K562 (cell line): Measurements from ENCODE around the gene OR4D9. TPM values are rescaled to one million over a fixed set of nuclear protein-coding genes. Genes with fewer than 3 reads are reported as not detected.

Source experiments
- CCNT2 ChIP-seq: IDR thresholded peaks from 2 replicates; pipeline ENCODE4 v1.6.1; 2011; ENCODE audit warnings: borderline replicate concordance, low read depth, mild to moderate bottlenecking, moderate library complexity, mixed read lengths, low read length; ENCODE audit not compliant: insufficient read length; ENCODE audit errors: extremely low read depth
- EP300 ChIP-seq: IDR thresholded peaks from 2 replicates; pipeline ENCODE4 v1.6.1; 2012; ENCODE audit warnings: low read length, improper control_type of control experiment
- FOXK2 ChIP-seq, 2 experiments: fragments of 450-650 bp; IDR thresholded peaks in 1 of 2; conservative IDR thresholded peaks in 1 of 2; 2 replicates each; pipeline ENCODE4 v1.6.1; 2016; ENCODE audit warnings: low read depth in 2 of 2, mild to moderate bottlenecking in 1 of 2
- HSF4 ChIP-seq: fragments of 250-450 bp; sonication (Bioruptor Pico); IDR thresholded peaks from 2 replicates; pipeline ENCODE4 v2.1.2; 2022; ENCODE audit warnings: mild to moderate bottlenecking, moderate library complexity, borderline replicate concordance
- ID3 ChIP-seq, 2 experiments: fragments of 250-450 bp in 1 of 2; fragments of 450-650 bp in 1 of 2; sonication (Bioruptor Pico) in 1 of 2; IDR thresholded peaks; 2 replicates each; pipeline versions ENCODE4 v1.6.1 to v1.8.0; 2016 to 2021; ENCODE audit warnings: mild to moderate bottlenecking in 2 of 2, moderate library complexity in 2 of 2, missing compliant biosample characterization in 1 of 2, missing genetic modification characterization in 1 of 2
- KDM2B ChIP-seq: fragments of 250-450 bp; sonication (Bioruptor Pico); IDR thresholded peaks from 2 replicates; pipeline ENCODE4 v1.8.0; 2021; ENCODE audit warnings: mild to moderate bottlenecking, moderate library complexity
- LARP7 ChIP-seq: fragments of 450-650 bp; IDR thresholded peaks from 2 replicates; pipeline ENCODE4 v1.6.1; 2016
- MTA3 ChIP-seq: fragments of 450-650 bp; formaldehyde crosslinking; IDR thresholded peaks from 2 replicates; pipeline ENCODE4 v1.6.1; 2017; ENCODE audit warnings: mild to moderate bottlenecking, borderline replicate concordance
- NCOA4 ChIP-seq: fragments of 450-650 bp; IDR thresholded peaks from 2 replicates; pipeline ENCODE4 v1.6.1; 2018; ENCODE audit warnings: mild to moderate bottlenecking; ENCODE audit not compliant: partially characterized antibody
- POLR2B ChIP-seq: fragments of 450-650 bp; IDR thresholded peaks from 2 replicates; pipeline ENCODE4 v1.6.1; 2018; ENCODE audit warnings: low read depth; ENCODE audit not compliant: partially characterized antibody
- TARDBP ChIP-seq: fragments of 450-650 bp; IDR thresholded peaks from 2 replicates; pipeline ENCODE4 v1.6.1; 2016
- TEAD1 ChIP-seq, 2 experiments: fragments of 450-650 bp in 1 of 2; sonication (generic) in 1 of 2; formaldehyde crosslinking; IDR thresholded peaks; 2 replicates each; pipeline versions ENCODE4 v1.4.0 to v1.8.0; 2020 to 2022; ENCODE audit warnings: mild to moderate bottlenecking in 2 of 2, missing genetic modification reagents in 1 of 2
- TEAD2 ChIP-seq: fragments of 450-650 bp; IDR thresholded peaks from 2 replicates; pipeline ENCODE4 v1.6.1; 2016; ENCODE audit warnings: missing genetic modification characterization, control low read depth, missing compliant biosample characterization
- UBTF ChIP-seq, 2 experiments: IDR thresholded peaks; 2 replicates each; pipeline ENCODE4 v1.6.1; 2012; ENCODE audit warnings: improper control_type of control experiment in 2 of 2, low read depth in 2 of 2, low read length in 2 of 2, borderline replicate concordance in 1 of 2
- USF2 ChIP-seq: sonication (generic); formaldehyde crosslinking; IDR thresholded peaks from 2 replicates; pipeline ENCODE4 v1.5.0; 2020; ENCODE audit warnings: missing genetic modification reagents
- ZBED1 ChIP-seq: IDR thresholded peaks from 2 replicates; pipeline ENCODE4 v1.6.1; 2014
- ZBTB1 ChIP-seq: sonication (generic); formaldehyde crosslinking; IDR thresholded peaks from 2 replicates; pipeline ENCODE4 v1.8.1; 2023; ENCODE audit warnings: missing genetic modification reagents, low read depth, mild to moderate bottlenecking, borderline replicate concordance
- ZBTB7A ChIP-seq: IDR thresholded peaks from 2 replicates; pipeline ENCODE4 v1.6.1; 2011; ENCODE audit warnings: low read depth, mild to moderate bottlenecking, low read length, moderate library complexity, borderline replicate concordance; ENCODE audit not compliant: control insufficient read depth
- ZNF584 ChIP-seq: fragments of 200-800 bp; sonication (Bioruptor generic); IDR thresholded peaks from 2 replicates; pipeline ENCODE4 v1.6.1; 2016; ENCODE audit warnings: low read depth, mild to moderate bottlenecking, missing genetic modification characterization, missing compliant biosample characterization
- ZNF707 ChIP-seq: fragments of 250-450 bp; sonication (Bioruptor Pico); conservative IDR thresholded peaks from 2 replicates; pipeline ENCODE4 v1.8.0; 2022; ENCODE audit warnings: inconsistent platforms, mild to moderate bottlenecking, moderate library complexity
- polyA plus RNA-seq, 8 experiments: library from polyadenylated mRNA; depleted of rRNA in 4 of 8; stranded (reverse) in 5 of 8; unstranded in 3 of 8; fragments of >200 nt; fragmentation: Nextera tagmentation in 2 of 8; fragmentation: Illumina TruSeq in 1 of 8; extraction: Ambion mirVana in 2 of 8; extraction: Trizol in 1 of 8; gene quantifications; 2 replicates each; pipeline versions ENCODE4 v1.2.1 to v1.2.3, GENCODE V29; 2011 to 2014; ENCODE audit warnings: inconsistent platforms in 1 of 8, missing spikeins in 1 of 8
- total RNA-seq, 7 experiments: library from RNA; depleted of rRNA in 6 of 7; stranded (reverse); fragments of >200 nt in 6 of 7; fragmentation: Illumina TruSeq in 2 of 7; extraction: Trizol in 2 of 7; gene quantifications; 2 replicates each; pipeline versions ENCODE4 v1.2.1 to v1.2.3, GENCODE V29; 2011 to 2021; ENCODE audit warnings: low replicate concordance in 1 of 7
- TF ChIP-seq, protein P1 (sequence below), 2 experiments: fragments of 450-650 bp in 1 of 2; sonication (generic) in 1 of 2; formaldehyde crosslinking in 1 of 2; IDR thresholded peaks in 1 of 2; conservative IDR thresholded peaks in 1 of 2; 2 replicates each; pipeline versions ENCODE4 v1.6.1 to v1.8.1; 2016 to 2023; ENCODE audit warnings: mild to moderate bottlenecking in 2 of 2, moderate library complexity in 2 of 2, inconsistent platforms in 1 of 2, missing genetic modification reagents in 1 of 2

OR4D9 gene
- total and polyA plus RNA-seq, 9 of the 15 experiments (the other 6 are each of a cell fraction or from before 2014, with no cell fraction given), result not detected

DNA sequence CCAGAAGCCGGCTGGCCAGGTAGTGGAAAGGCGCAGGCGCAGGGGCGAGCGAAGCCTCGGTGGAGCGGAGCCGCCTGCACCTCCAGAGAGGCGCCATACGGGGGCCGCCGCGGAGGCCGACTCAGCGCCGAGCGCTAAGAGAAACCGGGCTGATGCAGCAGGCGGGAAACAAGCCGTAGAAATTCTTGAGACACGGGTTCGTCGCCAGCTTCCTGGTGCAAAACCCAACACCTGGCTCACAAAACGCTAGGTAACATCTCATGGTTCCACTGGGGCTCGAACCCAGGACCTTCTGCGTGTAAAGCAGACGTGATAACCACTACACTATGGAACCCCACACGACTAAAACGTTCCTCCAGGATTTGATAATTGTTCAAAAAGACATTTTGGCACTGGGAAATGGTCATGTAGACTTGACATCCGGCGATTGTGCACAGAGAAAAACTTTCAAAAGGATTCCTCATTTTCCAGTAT is 39.1 kb downstream of the OR4D9 start (continued):
- peak; percentile 38; the same call in 1 of the 2 replicates for TF ChIP-seq ZNF584 (CRISPR knock-in tag)
- TF ChIP-seq UBTF (IDR thresholded peaks at IDR 0.05; ENCODE audit: borderline replicate concordance in 1 of 2, low read depth in 2 of 2, low read length in 2 of 2), result peak; percentile 95 to 99; a peak in 3 of 4 replicates
- TF ChIP-seq TARDBP, result 0 out of 2 replicates have a peak, but pooled peaks have one; percentile 26
- TF ChIP-seq HSF4, result no peak
- TF ChIP-seq ZBTB1 (CRISPR knock-in tag), result 0 out of 2 replicates have a peak, but pooled peaks have one; percentile 10
- TF ChIP-seq ZNF707 (CRISPR knock-in tag), result no peak
- no peak for TF ChIP-seq USF2
- peak; percentile 16 to 30; a peak in 2 of 4 replicates for TF ChIP-seq TEAD1 (CRISPR knock-in tag; IDR thresholded peaks at IDR 0.05)
- TF ChIP-seq CCNT2, result peak; percentile 65
- TF ChIP-seq ZBTB7A, result peak; percentile 21; the same call in 1 of the 2 replicates
- TF ChIP-seq ID3 (CRISPR knock-in tag; IDR thresholded peaks at IDR 0.05), result no peak
- peak; percentile 56; the same call in 1 of the 2 replicates for TF ChIP-seq ID3 (tag; IDR thresholded peaks at IDR 0.05)
- TF ChIP-seq ZBED1, result no peak
- peak; percentile 37 for TF ChIP-seq POLR2B
- TF ChIP-seq, protein P1, sequence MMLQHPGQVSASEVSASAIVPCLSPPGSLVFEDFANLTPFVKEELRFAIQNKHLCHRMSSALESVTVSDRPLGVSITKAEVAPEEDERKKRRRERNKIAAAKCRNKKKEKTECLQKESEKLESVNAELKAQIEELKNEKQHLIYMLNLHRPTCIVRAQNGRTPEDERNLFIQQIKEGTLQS (IDR thresholded peaks at IDR 0.05), result no peak
- TF ChIP-seq, protein P1 (CRISPR knock-in tag; conservative IDR thresholded peaks at IDR 0.05), result no peak
- TF ChIP-seq KDM2B (CRISPR knock-in tag), result 0 out of 2 replicates have a peak, but pooled peaks have one; percentile 78
- TF ChIP-seq TEAD2, result no peak
- peak; percentile 77; a peak in 3 of 4 replicates for TF ChIP-seq FOXK2 (conservative IDR thresholded peaks at IDR 0.05 in 1 of 2, IDR thresholded peaks at IDR 0.05 in 1 of 2; ENCODE audit: low read depth in 2 of 2)
- peak; percentile 46; the same call in 1 of the 2 replicates for TF ChIP-seq LARP7
- no peak for TF ChIP-seq NCOA4
- peak; percentile 68; the same call in 1 of the 2 replicates for TF ChIP-seq MTA3
- TF ChIP-seq EP300, result peak; percentile 49
